HG03066 (cell line): ENCODE data around the gene PI4K2A.

Experiments used
- ATAC-seq: cut with Tn5 transposase; IDR thresholded peaks from one replicate; pipeline ENCODE4 v1.9.1; 2021; ENCODE audit warnings: low read depth; ENCODE audit not compliant: unreplicated experiment

The PI4K2A gene

GRCh38 chr10:97701438-97702069 lies 61.1 kb downstream of the PI4K2A start:
- ATAC-seq: peak; percentile 73

- no peak for ATAC-seq
Observed at GRCh38 chr10:97703398-97704067, 63.1 kb downstream of the PI4K2A start.

GRCh38 chr10:97704341-97704740 lies 63.9 kb downstream of the PI4K2A start:
- no peak for ATAC-seq

- no peak for ATAC-seq
Observed at GRCh38 chr10:97705006-97705670, 64.7 kb downstream of the PI4K2A start.

- no peak for ATAC-seq
Observed at GRCh38 chr10:97707134-97707861, 66.8 kb downstream of the PI4K2A start.

GRCh38 chr10:97708167-97708566 lies 67.7 kb downstream of the PI4K2A start:
- ATAC-seq: no peak

GRCh38 chr10:97708976-97709946 lies 68.8 kb downstream of the PI4K2A start:
- ATAC-seq: no peak

- no peak for ATAC-seq
Observed at GRCh38 chr10:97711640-97712572, 71.4 kb downstream of the PI4K2A start.

- ATAC-seq: no peak
Observed at GRCh38 chr10:97713339-97713825, 72.9 kb downstream of the PI4K2A start, which contains the start of gene MARVELD1. TSS of gene MARVELD1 (plus strand) at chr10:97713730. CDS start at chr10:97713877, 147 bp downstream.

- ATAC-seq: peak; percentile 80
Observed at GRCh38 chr10:97713826-97714400, 73.4 kb downstream of the PI4K2A start.

GRCh38 chr10:97714401-97715258 lies 74.2 kb downstream of the PI4K2A start:
- peak; percentile 45 for ATAC-seq

- ATAC-seq: no peak
Observed at GRCh38 chr10:97715259-97715874, 74.9 kb downstream of the PI4K2A start.

- no peak for ATAC-seq
Observed at GRCh38 chr10:97717627-97718026, 77.2 kb downstream of the PI4K2A start.

- ATAC-seq: no peak
Observed at GRCh38 chr10:97718178-97718577, 77.7 kb downstream of the PI4K2A start.

- ATAC-seq: no peak
Observed at GRCh38 chr10:97718659-97719142, 78.2 kb downstream of the PI4K2A start.

- no peak for ATAC-seq
Observed at GRCh38 chr10:97719602-97720001, 79.1 kb downstream of the PI4K2A start.
